GM21526 (cell line): ENCODE data around the gene RNASEH2A.

Experiments
- ATAC-seq: cut with Tn5 transposase; IDR thresholded peaks from one replicate; pipeline ENCODE4 v1.9.1; 2021; ENCODE audit warnings: moderate library complexity; ENCODE audit not compliant: unreplicated experiment, low FRiP score

RNASEH2A gene

GRCh38 chr19:12847159-12848139 is 41.1 kb downstream of the RNASEH2A start:
- ATAC-seq: no peak

GRCh38 chr19:12856653-12857052 is 50.3 kb downstream of the RNASEH2A start:
- no peak for ATAC-seq

GRCh38 chr19:12858041-12858928 is 51.9 kb downstream of the RNASEH2A start:
- ATAC-seq: no peak

GRCh38 chr19:12859546-12859945 is 53.2 kb downstream of the RNASEH2A start:
- ATAC-seq: no peak
